Retinal pigment epithelial cell (primary cell): ENCODE results near the gene U2SURP.
A peak's percentile ranks its signal among the peaks of the same experiment; 100 is the strongest.
"Not testable (repeated sequence)": the region's sequence is repeated elsewhere in the genome, so short reads cannot be mapped to it uniquely, and the experiment has no call there.

Experiments used
- DNase-seq: peaks from one replicate; pipeline ENCODE4 v3.0.0-alpha.2; 2010; ENCODE audit warnings: low read depth
- H3K4me3 ChIP-seq: 2 replicates; pipeline ENCODE4 v1.5.1; 2011; ENCODE audit warnings: mild to moderate bottlenecking, low read length, control low read depth, moderate library complexity
- CTCF ChIP-seq: conservative IDR thresholded peaks from 2 replicates; pipeline ENCODE4 v1.5.1; 2011; ENCODE audit warnings: low read depth, low read length, control low read depth, inconsistent platforms

U2SURP gene

GRCh38 chr3:143040261-143040879, 39.0 kb downstream of the U2SURP start:
- TF ChIP-seq CTCF = peak; percentile 58
- peak; percentile 14 for DNase-seq
- H3K4me3 ChIP-seq = no peak overlapping the region

DNA sequence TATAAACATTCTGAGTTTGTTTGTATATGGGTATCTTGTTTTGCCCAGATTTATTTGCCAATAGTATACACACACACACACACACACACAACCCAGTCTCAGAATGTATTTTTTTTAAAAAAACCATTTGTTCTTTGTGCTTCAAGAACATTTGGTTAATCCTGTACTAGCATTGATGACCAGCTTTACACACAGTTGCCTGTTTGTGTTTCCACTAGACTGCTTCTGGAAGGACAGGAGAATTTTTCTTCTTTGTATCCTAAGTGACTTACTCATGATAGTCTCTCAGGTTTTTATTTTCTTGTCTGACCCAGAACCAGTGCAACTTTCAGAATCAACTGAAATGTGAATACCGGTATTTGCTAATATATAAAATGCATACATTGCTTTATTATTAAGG, 40.5 kb downstream of the U2SURP start:
- TF ChIP-seq CTCF = no peak
- DNase-seq = no peak

DNA sequence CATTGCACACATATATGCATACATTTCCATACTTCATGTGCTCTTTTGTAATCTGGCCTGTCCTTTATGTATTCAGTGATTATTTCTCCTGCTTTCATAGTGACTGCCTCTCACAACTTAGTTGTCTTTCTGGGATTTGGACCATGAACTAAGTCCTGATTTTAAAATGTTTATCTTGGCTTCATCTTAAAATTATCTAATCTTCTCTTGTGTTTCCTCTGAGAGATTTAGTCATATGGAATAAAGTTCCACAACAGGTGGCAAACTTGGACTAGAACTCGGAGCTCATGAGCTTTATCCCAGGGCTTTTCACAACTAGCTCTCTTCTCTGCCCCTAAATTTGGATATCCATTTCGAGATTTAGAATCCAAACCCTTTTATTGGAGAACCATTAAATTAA, 44.3 kb downstream of the U2SURP start:
- TF ChIP-seq CTCF = no peak
- DNase-seq = no peak

More for the DNA sequence above, 40.5 kb downstream of the U2SURP start:
- no peak overlapping the region for H3K4me3 ChIP-seq

DNA sequence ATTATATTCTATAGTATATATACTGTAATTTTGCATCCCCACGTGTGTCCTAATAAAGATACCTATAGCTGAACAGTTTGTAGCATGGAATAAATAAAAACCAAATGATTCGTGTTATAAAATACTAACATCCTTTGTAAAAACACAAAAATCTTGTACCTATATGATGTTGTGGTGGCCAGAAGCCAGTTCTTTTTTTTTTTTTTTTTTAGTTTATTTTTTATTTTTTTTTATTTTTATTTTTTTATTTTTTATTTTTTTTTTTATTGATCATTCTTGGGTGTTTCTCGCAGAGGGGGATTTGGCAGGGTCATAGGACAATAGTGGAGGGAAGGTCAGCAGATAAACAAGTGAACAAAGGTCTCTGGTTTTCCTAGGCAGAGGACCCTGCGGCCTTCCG, 44.7 kb downstream of the U2SURP start:
- not testable (repeated sequence) for H3K4me3 ChIP-seq, DNase-seq

More for the DNA sequence above, 44.3 kb downstream of the U2SURP start:
- no peak overlapping the region for H3K4me3 ChIP-seq

DNA sequence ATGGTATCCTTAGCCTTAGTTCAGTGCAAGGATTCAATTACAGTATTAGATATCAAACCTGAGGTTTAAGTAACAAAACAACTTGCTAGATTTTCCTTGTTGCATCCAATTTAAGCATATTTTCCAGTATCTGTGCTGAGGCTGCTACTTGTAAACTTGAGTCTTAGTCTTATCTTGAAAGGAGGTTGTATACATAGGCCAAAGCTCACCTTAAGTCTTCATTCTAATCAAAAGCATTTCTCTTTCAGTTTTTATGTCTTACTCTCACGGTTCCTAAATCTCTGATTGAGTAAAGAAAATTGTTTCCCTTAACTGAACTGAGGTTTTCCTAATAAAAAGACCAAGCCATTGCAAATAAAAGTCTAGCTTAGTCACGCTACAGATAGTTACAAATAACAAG, 52.6 kb downstream of the U2SURP start:
- DNase-seq = no peak
- TF ChIP-seq CTCF = no peak
- no peak overlapping the region for H3K4me3 ChIP-seq

DNA sequence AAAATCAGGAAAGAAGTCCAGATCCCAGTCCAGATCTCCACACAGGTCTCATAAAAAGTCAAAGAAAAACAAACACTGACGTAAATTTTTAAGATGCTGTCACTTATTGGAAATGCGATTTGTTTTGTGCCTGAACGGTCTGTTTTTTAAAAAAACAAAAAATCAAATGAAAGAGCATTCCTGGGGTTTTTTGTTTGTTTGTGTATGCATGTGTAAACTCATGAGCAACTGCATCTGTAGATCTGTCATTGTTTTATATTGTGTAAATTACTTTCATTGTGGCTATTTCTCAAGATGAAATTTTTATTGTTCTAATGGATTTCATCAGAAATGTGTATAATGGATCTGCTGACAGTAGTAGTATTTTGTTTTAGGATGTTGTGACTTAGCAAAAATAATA, 55.0 kb downstream of the U2SURP start:
- no peak for TF ChIP-seq CTCF

GRCh38 chr3:143060906-143061305, 59.5 kb downstream of the U2SURP start:
- DNase-seq = no peak
- H3K4me3 ChIP-seq = no peak overlapping the region
- TF ChIP-seq CTCF = no peak

More for the DNA sequence above, 55.0 kb downstream of the U2SURP start:
- DNase-seq = no peak
- no peak overlapping the region for H3K4me3 ChIP-seq

- TF ChIP-seq CTCF = no peak
- no peak overlapping the region for H3K4me3 ChIP-seq
- DNase-seq = no peak
These were observed 61.6 kb downstream of the U2SURP start for GRCh38 chr3:143063018-143063417.
